ENCODE results near the gene ZNF618.

ZNF618 gene

DNA sequence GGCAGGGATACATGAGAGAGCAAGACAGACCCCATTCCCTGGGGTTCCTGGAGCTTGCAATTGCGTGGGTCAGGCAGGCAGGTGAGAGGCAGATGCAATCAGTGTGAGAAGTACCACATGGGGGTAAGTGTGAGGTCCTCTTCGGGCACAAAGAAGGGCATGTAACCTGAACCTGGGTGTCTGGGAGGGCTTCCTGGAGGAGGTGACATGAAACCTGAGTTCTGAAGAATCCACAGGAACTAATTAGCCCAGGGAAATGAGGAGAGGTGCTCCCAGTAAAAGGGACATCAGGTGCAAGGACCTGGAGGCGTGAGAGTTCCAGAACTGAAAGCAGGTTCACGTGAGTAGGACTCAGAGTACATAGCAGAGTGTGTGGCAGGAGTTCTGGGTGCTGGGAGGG is 199.5 kb downstream of the ZNF618 start:
- no peak for DNase-seq (ENCODE audit: insufficient read length, low spot score)
- no peak for FAIRE-seq
- TF ChIP-seq, protein P1, sequence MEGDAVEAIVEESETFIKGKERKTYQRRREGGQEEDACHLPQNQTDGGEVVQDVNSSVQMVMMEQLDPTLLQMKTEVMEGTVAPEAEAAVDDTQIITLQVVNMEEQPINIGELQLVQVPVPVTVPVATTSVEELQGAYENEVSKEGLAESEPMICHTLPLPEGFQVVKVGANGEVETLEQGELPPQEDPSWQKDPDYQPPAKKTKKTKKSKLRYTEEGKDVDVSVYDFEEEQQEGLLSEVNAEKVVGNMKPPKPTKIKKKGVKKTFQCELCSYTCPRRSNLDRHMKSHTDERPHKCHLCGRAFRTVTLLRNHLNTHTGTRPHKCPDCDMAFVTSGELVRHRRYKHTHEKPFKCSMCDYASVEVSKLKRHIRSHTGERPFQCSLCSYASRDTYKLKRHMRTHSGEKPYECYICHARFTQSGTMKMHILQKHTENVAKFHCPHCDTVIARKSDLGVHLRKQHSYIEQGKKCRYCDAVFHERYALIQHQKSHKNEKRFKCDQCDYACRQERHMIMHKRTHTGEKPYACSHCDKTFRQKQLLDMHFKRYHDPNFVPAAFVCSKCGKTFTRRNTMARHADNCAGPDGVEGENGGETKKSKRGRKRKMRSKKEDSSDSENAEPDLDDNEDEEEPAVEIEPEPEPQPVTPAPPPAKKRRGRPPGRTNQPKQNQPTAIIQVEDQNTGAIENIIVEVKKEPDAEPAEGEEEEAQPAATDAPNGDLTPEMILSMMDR (IDR thresholded peaks at IDR 0.05; ENCODE audit: insufficient read depth, missing control alignments), result no peak

GRCh38 chr9:114076237-114077161 is 200.4 kb downstream of the ZNF618 start:
- DNase-seq (ENCODE audit: insufficient read length, low spot score) (no peak), FAIRE-seq (no peak)
- TF ChIP-seq, protein P1 (IDR thresholded peaks at IDR 0.05; ENCODE audit: insufficient read depth, missing control alignments), result no peak

DNA sequence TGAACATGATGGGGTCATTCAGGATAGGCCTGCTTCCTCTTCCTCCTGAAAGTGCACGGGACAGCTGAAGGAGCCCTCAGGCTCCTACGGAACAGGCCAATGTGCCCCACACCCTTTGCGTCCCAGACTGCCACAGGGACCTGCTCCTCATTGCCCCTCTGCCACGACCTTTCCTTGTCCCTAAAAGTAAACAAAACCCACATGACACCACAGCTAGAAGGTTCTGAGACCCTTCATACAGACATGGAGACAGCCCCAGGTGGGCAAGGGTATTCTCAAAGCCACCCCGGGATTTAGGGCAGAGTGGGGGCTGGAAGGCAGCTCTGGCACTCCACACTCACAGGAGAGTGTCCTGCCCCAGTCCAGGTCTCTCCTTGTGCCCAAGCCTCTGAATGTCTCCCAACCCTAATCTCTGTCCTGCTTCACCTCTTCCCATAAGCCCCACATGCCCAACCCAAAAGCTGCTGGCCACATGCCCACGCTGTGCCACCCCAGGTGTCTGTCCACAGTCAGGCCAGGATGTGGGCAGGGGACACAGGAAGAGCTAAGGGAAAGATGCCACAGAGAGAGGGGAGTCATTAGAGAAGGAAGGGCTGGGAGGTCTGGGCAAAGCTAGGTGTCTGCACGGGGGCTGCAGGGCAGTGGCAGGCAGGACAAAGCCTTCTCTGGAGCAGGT is 201.2 kb downstream of the ZNF618 start:
- TF ChIP-seq, protein P1 (IDR thresholded peaks at IDR 0.05; ENCODE audit: insufficient read depth, missing control alignments), result no peak
- FAIRE-seq, result no peak
- no peak for DNase-seq (ENCODE audit: insufficient read length, low spot score)

DNA sequence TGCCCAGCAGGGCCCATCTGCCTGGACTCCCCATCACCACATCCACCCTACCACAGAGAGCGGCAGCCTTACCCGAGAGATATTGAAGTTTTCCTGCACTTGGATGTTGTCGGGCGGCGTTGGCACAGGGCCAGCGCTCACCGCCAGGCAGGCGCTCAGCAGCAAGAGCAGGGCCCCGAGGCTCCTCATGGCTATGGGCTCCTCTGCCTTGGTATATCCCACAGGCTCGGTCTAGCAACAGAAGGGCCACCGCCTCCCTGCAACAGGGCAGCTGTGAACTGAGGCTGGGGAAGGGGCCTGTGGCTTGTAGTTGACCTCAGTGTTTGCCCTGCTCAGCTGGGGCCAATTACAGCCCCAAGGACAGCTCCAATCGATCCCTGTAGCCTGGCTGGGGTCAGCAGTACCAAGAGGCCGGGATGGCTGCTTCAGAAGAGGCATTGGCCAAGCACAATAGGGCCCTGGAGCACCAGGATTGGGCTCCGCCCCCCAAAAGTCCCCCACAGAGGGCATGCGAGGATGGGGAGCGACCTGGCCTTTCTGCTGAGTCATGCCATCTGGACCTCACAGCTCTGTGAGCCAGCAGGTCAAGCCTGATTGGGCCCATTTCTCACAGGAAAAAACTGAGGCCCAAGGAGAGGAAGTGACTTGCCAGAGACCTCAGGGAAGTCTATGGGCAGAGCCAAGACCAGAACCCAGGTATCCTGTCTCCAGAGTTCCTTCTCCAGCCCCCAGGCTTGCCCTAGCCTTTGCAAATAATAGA is 202.1 kb downstream of the ZNF618 start, which contains the start of gene AMBP:
Gene AMBP, minus strand, starts transcription at position 280 of the 760 bp plus-strand sequence. Its CDS starts 91 bp downstream, at position 189.
- DNase-seq (ENCODE audit: insufficient read length, low spot score) (no peak), FAIRE-seq (no peak)

DNA sequence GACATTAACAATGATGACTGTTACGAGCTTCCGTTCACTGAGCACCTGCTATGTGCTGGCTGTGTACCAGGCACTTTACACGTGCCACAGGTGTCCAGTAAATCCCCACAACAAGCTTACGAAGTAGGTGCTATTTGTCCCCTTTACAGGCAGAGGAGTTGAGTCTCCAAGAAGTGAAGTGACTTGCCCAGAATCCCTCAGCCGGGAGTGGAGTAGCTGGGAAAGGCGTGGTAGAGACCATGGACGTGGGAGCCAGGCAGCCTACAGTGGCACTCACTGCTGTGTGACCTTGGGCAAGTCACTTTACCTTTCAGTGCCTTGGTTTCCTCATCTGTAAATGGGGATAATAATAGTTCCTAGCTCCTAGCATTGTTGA is 202.7 kb downstream of the ZNF618 start:
- FAIRE-seq (no peak), DNase-seq (ENCODE audit: insufficient read length, low spot score) (no peak)
- TF ChIP-seq, protein P1 (IDR thresholded peaks at IDR 0.05; ENCODE audit: insufficient read depth, missing control alignments), result no peak

More for the DNA sequence above, 202.1 kb downstream of the ZNF618 start, which contains the start of gene AMBP:
- TF ChIP-seq, protein P1 (IDR thresholded peaks at IDR 0.05; ENCODE audit: insufficient read depth, missing control alignments), result no peak

GRCh38 chr9:114080195-114080772 is 204.2 kb downstream of the ZNF618 start:
- no peak for FAIRE-seq
- TF ChIP-seq, protein P1 (IDR thresholded peaks at IDR 0.05; ENCODE audit: insufficient read depth, missing control alignments), result no peak
- DNase-seq (ENCODE audit: insufficient read length, low spot score), result no peak
